HepG2 (cell line): ENCODE data around the gene ST6GALNAC2. TPM values are rescaled to one million over a fixed set of nuclear protein-coding genes. Genes with fewer than 3 reads are reported as not detected.

Experiments
- BCL6 ChIP-seq: IDR thresholded peaks from 2 replicates; pipeline ENCODE4 v1.6.1; 2016; ENCODE audit warnings: missing genetic modification reagents, missing compliant biosample characterization
- FOXK1 ChIP-seq: sonication (generic); formaldehyde crosslinking; IDR thresholded peaks from 2 replicates; pipeline ENCODE4 v1.4.0; 2020; ENCODE audit warnings: low read depth, missing genetic modification reagents, borderline replicate concordance
- HNRNPL ChIP-seq: fragments of 200-400 bp; formaldehyde crosslinking; IDR thresholded peaks from 2 replicates; pipeline ENCODE4 v1.6.1; 2017; ENCODE audit warnings: mild to moderate bottlenecking, low read depth, low read length
- PCBP1 ChIP-seq: fragments of 200-400 bp; formaldehyde crosslinking; IDR thresholded peaks from 2 replicates; pipeline ENCODE4 v1.6.1; 2017; ENCODE audit warnings: mild to moderate bottlenecking, low read depth, low read length, borderline replicate concordance
- PLRG1 ChIP-seq: fragments of 450-650 bp; conservative IDR thresholded peaks from 2 replicates; pipeline ENCODE4 v1.6.1; 2016
- SATB2 ChIP-seq: sonication (generic); formaldehyde crosslinking; IDR thresholded peaks from 2 replicates; pipeline ENCODE4 v1.5.0; 2020; ENCODE audit warnings: missing genetic modification reagents
- STAG1 ChIP-seq: sonication (generic); formaldehyde crosslinking; IDR thresholded peaks from 2 replicates; pipeline ENCODE4 v1.4.0; 2020; ENCODE audit warnings: missing genetic modification reagents
- YEATS2 ChIP-seq: sonication (generic); formaldehyde crosslinking; IDR thresholded peaks from 2 replicates; pipeline ENCODE4 v1.4.0; 2020; ENCODE audit warnings: missing genetic modification reagents, borderline replicate concordance
- ZBTB20 ChIP-seq: sonication (generic); formaldehyde crosslinking; IDR thresholded peaks from 2 replicates; pipeline ENCODE4 v1.8.1; 2023; ENCODE audit warnings: missing genetic modification reagents, low read depth, mild to moderate bottlenecking, borderline replicate concordance
- ZBTB8A ChIP-seq: sonication (generic); formaldehyde crosslinking; IDR thresholded peaks from 2 replicates; pipeline ENCODE4 v1.4.0; 2020; ENCODE audit warnings: mild to moderate bottlenecking, low read depth, missing genetic modification reagents, borderline replicate concordance
- ZFP1 ChIP-seq: IDR thresholded peaks from 2 replicates; pipeline ENCODE4 v1.6.1; 2016
- ZNF253 ChIP-seq: sonication (generic); formaldehyde crosslinking; IDR thresholded peaks from 2 replicates; pipeline ENCODE4 v1.8.0; 2022; ENCODE audit warnings: mild to moderate bottlenecking, missing genetic modification reagents, borderline replicate concordance
- ZNF780A ChIP-seq: sonication (generic); formaldehyde crosslinking; IDR thresholded peaks from 2 replicates; pipeline ENCODE4 v1.8.0; 2022; ENCODE audit warnings: mild to moderate bottlenecking, missing genetic modification reagents, moderate library complexity
- polyA plus RNA-seq, 8 experiments: library from polyadenylated mRNA; depleted of rRNA in 3 of 8; stranded (reverse) in 7 of 8; unstranded in 1 of 8; fragments of >200 nt; fragmentation: Illumina TruSeq in 4 of 8; extraction: Trizol in 4 of 8; gene quantifications; 2 replicates each; pipeline versions ENCODE4 v1.2.1 to v1.2.3, GENCODE V29; 2011 to 2016; ENCODE audit warnings: low read depth in 4 of 8, missing spikeins in 1 of 8, mixed read lengths in 1 of 8; ENCODE audit not compliant: insufficient read depth in 1 of 8
- total RNA-seq, 5 experiments: library from RNA; depleted of rRNA; stranded (reverse); fragments of >200 nt; fragmentation: Illumina TruSeq; extraction: Trizol; gene quantifications; 2 replicates each; pipeline ENCODE4 v1.2.3, GENCODE V29; 2016; ENCODE audit warnings: low read depth in 1 of 5
- TF ChIP-seq, protein P1 (sequence below): sonication (generic); formaldehyde crosslinking; IDR thresholded peaks from 2 replicates; pipeline ENCODE4 v1.4.0; 2020; ENCODE audit warnings: mild to moderate bottlenecking, missing genetic modification reagents, borderline replicate concordance
- TF ChIP-seq, protein P2 (sequence below): sonication (generic); formaldehyde crosslinking; IDR thresholded peaks from 2 replicates; pipeline ENCODE4 v1.5.0; 2020; ENCODE audit warnings: mild to moderate bottlenecking, missing genetic modification reagents, moderate library complexity
- TF ChIP-seq, protein P3 (sequence below): sonication (generic); formaldehyde crosslinking; IDR thresholded peaks from 2 replicates; pipeline ENCODE4 v1.8.1; 2022; ENCODE audit warnings: low read depth, mild to moderate bottlenecking, missing genetic modification reagents
- TF ChIP-seq, protein P4 (sequence below): sonication (generic); formaldehyde crosslinking; IDR thresholded peaks from 2 replicates; pipeline ENCODE4 v1.8.1; 2023; ENCODE audit warnings: missing genetic modification reagents, inconsistent platforms, borderline replicate concordance
- TF ChIP-seq, protein P5 (sequence below): sonication (generic); formaldehyde crosslinking; IDR thresholded peaks from 2 replicates; pipeline ENCODE4 v1.5.0; 2020; ENCODE audit warnings: mild to moderate bottlenecking, missing genetic modification reagents

The ST6GALNAC2 gene
- total and polyA plus RNA-seq, 2 of the 13 experiments (the other 11 are each of a cell fraction or from before 2014, with no cell fraction given), result 0.12 to 0.49 TPM

DNA sequence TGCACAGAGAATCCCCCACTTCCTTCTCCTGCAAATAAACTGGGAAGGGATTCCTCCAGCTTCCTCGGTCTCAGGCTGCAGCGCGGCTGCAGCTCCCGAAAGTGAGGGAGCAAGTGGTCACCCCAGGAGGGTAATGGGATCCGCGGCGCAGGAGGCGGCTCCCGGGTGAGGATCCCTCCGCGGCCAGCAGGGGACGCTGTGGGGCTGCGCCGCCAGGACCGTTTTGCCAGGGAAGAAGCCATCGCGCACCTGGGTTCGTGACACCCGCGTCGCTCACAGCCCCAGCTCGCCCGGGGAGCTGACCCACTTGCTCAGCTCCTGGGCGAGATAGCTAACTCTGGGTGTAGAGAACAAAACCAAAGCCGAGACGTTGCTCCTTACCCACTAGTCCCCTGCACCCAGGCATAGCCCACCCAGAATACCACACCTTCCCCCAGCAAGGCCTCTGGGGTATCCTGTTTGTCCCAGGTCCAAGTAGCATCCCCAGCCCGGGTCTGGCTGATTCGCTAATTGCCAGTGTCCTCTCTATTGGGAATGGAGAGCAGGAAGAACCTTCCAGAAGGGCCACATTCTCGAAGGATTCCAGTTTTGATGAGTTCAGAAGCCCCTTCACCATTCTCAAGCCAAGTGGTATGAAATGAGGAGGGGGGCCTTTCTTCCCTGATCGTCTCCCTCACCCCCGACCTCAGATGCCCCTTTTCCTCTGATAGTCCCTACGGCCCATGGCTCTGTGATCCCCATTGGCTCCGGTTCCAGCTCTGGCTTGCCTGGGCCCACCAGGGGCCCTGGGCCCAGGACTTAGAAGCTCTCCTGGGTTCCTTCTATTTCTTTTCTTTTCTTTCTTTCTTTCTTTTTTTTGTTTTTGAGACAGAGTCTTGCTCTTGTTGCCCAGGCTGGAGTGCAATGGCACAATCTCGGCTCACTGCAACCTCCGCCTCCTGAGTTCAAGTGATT, 62.3 kb downstream of the ST6GALNAC2 start (continued):
- TF ChIP-seq BCL6 (CRISPR knock-in tag) (peak; percentile 56; the same call in 1 of the 2 replicates), FOXK1 (peak; percentile 59; the same call in 1 of the 2 replicates), ZFP1 (0 out of 2 replicates have a peak, but pooled peaks have one; percentile 43), PCBP1 (no peak), ZNF780A (CRISPR knock-in tag) (no peak), YEATS2 (peak; percentile 66; the same call in 1 of the 2 replicates), HNRNPL (0 out of 2 replicates have a peak, but pooled peaks have one; percentile 67), ZBTB20 (no peak), SATB2 (CRISPR knock-in tag) (no peak), ZBTB8A (no peak), ZNF253 (no peak), PLRG1 (no peak), STAG1 (CRISPR knock-in tag) (peak; percentile 98)
- TF ChIP-seq, protein P1, sequence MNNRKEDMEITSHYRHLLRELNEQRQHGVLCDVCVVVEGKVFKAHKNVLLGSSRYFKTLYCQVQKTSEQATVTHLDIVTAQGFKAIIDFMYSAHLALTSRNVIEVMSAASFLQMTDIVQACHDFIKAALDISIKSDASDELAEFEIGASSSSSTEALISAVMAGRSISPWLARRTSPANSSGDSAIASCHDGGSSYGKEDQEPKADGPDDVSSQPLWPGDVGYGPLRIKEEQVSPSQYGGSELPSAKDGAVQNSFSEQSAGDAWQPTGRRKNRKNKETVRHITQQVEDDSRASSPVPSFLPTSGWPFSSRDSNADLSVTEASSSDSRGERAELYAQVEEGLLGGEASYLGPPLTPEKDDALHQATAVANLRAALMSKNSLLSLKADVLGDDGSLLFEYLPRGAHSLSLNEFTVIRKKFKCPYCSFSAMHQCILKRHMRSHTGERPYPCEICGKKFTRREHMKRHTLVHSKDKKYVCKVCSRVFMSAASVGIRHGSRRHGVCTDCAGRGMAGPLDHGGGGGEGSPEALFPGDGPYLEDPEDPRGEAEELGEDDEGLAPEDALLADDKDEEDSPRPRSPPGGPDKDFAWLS (CRISPR knock-in tag), result no peak
- TF ChIP-seq, protein P2, sequence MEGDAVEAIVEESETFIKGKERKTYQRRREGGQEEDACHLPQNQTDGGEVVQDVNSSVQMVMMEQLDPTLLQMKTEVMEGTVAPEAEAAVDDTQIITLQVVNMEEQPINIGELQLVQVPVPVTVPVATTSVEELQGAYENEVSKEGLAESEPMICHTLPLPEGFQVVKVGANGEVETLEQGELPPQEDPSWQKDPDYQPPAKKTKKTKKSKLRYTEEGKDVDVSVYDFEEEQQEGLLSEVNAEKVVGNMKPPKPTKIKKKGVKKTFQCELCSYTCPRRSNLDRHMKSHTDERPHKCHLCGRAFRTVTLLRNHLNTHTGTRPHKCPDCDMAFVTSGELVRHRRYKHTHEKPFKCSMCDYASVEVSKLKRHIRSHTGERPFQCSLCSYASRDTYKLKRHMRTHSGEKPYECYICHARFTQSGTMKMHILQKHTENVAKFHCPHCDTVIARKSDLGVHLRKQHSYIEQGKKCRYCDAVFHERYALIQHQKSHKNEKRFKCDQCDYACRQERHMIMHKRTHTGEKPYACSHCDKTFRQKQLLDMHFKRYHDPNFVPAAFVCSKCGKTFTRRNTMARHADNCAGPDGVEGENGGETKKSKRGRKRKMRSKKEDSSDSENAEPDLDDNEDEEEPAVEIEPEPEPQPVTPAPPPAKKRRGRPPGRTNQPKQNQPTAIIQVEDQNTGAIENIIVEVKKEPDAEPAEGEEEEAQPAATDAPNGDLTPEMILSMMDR (CRISPR knock-in tag), result peak; percentile 100
- TF ChIP-seq, protein P3, sequence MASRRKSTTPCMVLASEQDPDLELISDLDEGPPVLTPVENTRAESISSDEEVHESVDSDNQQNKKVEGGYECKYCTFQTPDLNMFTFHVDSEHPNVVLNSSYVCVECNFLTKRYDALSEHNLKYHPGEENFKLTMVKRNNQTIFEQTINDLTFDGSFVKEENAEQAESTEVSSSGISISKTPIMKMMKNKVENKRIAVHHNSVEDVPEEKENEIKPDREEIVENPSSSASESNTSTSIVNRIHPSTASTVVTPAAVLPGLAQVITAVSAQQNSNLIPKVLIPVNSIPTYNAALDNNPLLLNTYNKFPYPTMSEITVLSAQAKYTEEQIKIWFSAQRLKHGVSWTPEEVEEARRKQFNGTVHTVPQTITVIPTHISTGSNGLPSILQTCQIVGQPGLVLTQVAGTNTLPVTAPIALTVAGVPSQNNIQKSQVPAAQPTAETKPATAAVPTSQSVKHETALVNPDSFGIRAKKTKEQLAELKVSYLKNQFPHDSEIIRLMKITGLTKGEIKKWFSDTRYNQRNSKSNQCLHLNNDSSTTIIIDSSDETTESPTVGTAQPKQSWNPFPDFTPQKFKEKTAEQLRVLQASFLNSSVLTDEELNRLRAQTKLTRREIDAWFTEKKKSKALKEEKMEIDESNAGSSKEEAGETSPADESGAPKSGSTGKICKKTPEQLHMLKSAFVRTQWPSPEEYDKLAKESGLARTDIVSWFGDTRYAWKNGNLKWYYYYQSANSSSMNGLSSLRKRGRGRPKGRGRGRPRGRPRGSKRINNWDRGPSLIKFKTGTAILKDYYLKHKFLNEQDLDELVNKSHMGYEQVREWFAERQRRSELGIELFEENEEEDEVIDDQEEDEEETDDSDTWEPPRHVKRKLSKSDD, result no peak
- TF ChIP-seq, protein P4, sequence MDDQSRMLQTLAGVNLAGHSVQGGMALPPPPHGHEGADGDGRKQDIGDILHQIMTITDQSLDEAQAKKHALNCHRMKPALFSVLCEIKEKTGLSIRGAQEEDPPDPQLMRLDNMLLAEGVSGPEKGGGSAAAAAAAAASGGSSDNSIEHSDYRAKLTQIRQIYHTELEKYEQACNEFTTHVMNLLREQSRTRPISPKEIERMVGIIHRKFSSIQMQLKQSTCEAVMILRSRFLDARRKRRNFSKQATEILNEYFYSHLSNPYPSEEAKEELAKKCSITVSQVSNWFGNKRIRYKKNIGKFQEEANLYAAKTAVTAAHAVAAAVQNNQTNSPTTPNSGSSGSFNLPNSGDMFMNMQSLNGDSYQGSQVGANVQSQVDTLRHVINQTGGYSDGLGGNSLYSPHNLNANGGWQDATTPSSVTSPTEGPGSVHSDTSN (CRISPR knock-in tag), result no peak
- TF ChIP-seq, protein P5, sequence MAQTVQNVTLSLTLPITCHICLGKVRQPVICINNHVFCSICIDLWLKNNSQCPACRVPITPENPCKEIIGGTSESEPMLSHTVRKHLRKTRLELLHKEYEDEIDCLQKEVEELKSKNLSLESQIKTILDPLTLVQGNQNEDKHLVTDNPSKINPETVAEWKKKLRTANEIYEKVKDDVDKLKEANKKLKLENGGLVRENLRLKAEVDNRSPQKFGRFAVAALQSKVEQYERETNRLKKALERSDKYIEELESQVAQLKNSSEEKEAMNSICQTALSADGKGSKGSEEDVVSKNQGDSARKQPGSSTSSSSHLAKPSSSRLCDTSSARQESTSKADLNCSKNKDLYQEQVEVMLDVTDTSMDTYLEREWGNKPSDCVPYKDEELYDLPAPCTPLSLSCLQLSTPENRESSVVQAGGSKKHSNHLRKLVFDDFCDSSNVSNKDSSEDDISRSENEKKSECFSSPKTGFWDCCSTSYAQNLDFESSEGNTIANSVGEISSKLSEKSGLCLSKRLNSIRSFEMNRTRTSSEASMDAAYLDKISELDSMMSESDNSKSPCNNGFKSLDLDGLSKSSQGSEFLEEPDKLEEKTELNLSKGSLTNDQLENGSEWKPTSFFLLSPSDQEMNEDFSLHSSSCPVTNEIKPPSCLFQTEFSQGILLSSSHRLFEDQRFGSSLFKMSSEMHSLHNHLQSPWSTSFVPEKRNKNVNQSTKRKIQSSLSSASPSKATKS (CRISPR knock-in tag), result no peak
